Kidney glomerular epithelial cell (primary cell): Measurements from ENCODE around the gene EIF4A2.
"Not testable (repeated sequence)": the region's sequence is repeated elsewhere in the genome, so short reads cannot be mapped to it uniquely, and the experiment has no call there.

Experiments
- DNase-seq: peaks from one replicate; lab custom pipeline; 2025; lab: John Stamatoyannopoulos, UW

The EIF4A2 gene

GRCh38 chr3:186818956-186819355, 35.6 kb downstream of the EIF4A2 start:
- no peak for DNase-seq

GRCh38 chr3:186821429-186822387, 38.3 kb downstream of the EIF4A2 start:
- DNase-seq: peak; percentile 50

DNA sequence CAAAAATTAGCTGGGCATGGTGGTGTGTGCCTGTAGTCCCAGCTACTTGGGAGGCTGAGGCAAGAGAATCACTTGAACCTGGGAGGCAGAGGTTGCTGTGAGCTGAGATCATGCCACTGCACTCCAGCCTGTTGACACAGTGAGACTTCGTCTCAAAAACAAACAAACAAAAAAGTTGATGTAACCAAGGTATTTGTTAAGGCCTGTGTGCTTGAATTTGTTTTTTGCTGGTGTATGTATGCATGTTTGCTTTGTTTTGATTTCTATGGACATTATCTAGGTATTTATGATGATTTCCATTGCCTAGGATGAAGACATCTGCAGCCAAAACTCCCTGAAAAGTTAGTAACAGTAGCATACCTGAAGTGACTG, 39.0 kb downstream of the EIF4A2 start:
- DNase-seq: not testable (repeated sequence)

- peak; percentile 1 for DNase-seq
These were observed 40.0 kb downstream of the EIF4A2 start for GRCh38 chr3:186823386-186823785.

DNA sequence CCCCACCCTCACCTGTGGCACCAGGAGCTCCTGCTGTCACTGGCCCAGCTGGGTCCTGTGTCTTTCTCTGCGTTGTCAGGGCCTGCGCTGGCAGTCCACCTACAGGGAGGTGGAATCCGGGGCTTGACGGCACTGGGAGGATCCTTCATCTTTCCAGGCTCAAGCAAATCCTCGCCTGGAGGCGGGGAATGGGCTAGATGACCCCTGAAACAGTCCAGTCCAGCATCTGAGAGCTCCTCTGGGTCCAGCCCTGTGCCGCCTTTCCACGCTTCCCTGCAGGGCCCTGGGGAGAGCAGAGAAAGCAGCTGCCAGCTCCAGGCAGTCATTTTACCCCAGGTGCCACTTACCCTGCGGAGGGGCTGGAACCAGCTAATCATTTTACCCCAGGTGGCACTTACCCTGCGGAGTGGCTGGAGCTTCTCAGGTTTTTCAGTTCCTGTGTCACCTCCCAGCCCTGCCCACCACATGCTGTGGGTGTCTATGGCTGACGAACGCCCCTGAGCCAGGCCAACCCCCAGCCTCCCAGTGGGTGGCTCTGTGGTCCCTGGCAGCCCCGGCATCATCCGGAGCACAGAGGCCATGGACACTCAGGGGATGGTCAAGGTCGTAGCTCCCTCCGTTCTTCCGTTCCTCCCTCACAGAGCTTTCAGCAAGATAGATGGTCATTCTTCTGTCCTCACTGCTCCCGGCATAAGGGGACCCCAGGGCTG, 41.2 kb downstream of the EIF4A2 start:
- DNase-seq: no peak

GRCh38 chr3:186825294-186825821, 42.0 kb downstream of the EIF4A2 start:
- DNase-seq: peak; percentile 21

GRCh38 chr3:186825872-186826409, 42.6 kb downstream of the EIF4A2 start:
- DNase-seq: no peak

DNA sequence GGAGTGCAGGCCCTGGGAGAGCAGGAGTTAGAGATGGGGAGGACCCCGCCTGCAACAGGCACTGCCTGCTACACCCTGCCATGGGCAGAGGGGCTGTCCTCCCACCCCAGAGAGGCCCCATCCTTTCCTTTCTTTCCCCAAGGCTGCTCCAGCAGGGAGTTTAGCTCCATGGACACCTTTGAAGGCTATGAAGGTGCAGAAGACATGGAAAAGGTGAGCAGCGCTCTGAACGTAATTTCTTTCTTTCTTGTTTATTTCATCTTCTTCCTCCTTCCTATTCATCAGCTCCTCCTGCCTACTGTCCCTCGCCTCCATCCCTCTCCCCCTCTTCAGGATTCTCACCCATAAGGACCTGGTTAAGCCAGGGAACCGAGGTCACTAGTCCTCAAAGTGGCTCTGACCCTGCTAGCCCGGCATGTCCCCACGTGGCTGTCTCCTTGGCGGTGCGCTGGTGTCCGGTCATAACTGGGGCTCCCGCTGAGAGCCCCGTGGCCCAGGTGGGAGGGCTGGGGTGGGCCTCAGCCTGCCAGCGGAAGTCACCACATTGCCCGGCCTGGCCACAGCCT, 43.1 kb downstream of the EIF4A2 start:
- DNase-seq: no peak

GRCh38 chr3:186826976-186827857, 43.8 kb downstream of the EIF4A2 start:
- peak; percentile 58 for DNase-seq

DNA sequence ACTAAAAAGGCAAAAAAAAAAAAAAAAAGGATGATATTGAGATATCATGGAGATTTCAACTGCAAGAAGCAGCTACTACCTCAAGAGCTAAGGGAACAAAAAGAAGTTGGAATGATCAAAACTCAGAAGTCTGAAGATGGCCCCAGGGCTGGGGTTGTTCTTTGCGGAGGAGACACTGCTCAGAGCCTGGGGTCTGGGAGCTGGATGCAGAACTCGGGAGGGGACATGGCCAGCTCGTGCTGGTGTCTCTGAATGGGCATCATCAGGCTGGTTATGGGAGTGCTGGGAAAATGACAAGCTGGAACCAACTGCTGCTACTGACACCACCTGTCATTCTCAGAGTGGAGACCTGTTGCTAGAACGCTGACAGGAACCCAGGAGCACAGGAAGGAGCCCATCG, 45.0 kb downstream of the EIF4A2 start:
- DNase-seq: no peak

- no peak for DNase-seq
These were observed 48.4 kb downstream of the EIF4A2 start for GRCh38 chr3:186831798-186832197.

DNA sequence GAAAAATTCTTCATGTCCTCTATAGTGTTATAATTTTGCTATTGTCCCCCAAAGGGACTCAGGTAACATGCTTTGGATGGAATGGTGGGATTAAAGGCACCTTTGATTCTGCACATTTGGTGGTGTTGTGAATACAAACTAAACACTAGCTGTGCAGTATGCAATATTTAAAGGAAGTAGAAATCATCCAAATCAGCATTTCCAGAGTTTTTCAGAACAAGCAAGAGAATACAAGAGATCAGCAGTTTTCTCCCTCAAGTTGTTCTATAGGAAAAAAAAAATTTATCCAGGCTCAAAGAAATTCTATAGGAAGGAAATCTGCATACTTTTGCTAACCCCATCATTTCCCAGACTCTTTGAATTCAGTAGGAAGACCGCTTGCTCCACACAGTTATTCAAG, 48.9 kb downstream of the EIF4A2 start:
- no peak for DNase-seq
